SK-N-SH treated with all-trans-retinoic acid at 6 μM for 48 hours (cell line): ENCODE results near the gene ATF6.
"Not testable (repeated sequence)": the region's sequence is repeated elsewhere in the genome, so short reads cannot be mapped to it uniquely, and the experiment has no call there.

ENCODE experiments used
- ATAC-seq: fragments of 200-7000 bp; cut with Tn5 transposase; 3 replicates; pipeline ENCODE4 v1.9.1; 2020; ENCODE audit warnings: mild to moderate bottlenecking, moderate library complexity
- ARNTL ChIP-seq: fragments of 450-650 bp; formaldehyde crosslinking; IDR thresholded peaks from 2 replicates; pipeline ENCODE4 v1.5.0; 2020; ENCODE audit warnings: low read depth, mild to moderate bottlenecking, moderate library complexity, borderline replicate concordance
- BACH2 ChIP-seq: fragments of 250-450 bp; sonication (Bioruptor Pico); IDR thresholded peaks from 2 replicates; pipeline ENCODE4 v1.9.0; 2021; ENCODE audit warnings: mild to moderate bottlenecking, borderline replicate concordance
- GLIS3 ChIP-seq: fragments of 250-450 bp; sonication (Bioruptor Pico); IDR thresholded peaks from 2 replicates; pipeline ENCODE4 v1.5.0; 2020; ENCODE audit warnings: mild to moderate bottlenecking, moderate library complexity
- OSR1 ChIP-seq: fragments of 250-450 bp; sonication (Bioruptor Pico); IDR thresholded peaks from 2 replicates; pipeline ENCODE4 v1.8.0; 2022; ENCODE audit warnings: moderate library complexity, mild to moderate bottlenecking, inconsistent platforms
- PPARA ChIP-seq: fragments of 250-450 bp; sonication (Bioruptor Pico); IDR thresholded peaks from 2 replicates; pipeline ENCODE4 v1.5.0; 2020; ENCODE audit warnings: mild to moderate bottlenecking, borderline replicate concordance
- RARB ChIP-seq: fragments of 250-450 bp; sonication (Bioruptor Pico); IDR thresholded peaks from 2 replicates; pipeline ENCODE4 v1.8.0; 2021; ENCODE audit warnings: mild to moderate bottlenecking, moderate library complexity
- SNAI2 ChIP-seq: fragments of 250-450 bp; sonication (Bioruptor Pico); IDR thresholded peaks from 2 replicates; pipeline ENCODE4 v1.5.0; 2020; ENCODE audit warnings: mild to moderate bottlenecking, moderate library complexity
- TCF4 ChIP-seq: fragments of 250-450 bp; sonication (Bioruptor Pico); IDR thresholded peaks from 2 replicates; pipeline ENCODE4 v1.8.0; 2021; ENCODE audit warnings: mild to moderate bottlenecking, moderate library complexity, borderline replicate concordance
- TOX ChIP-seq: fragments of 250-450 bp; sonication (Bioruptor Pico); IDR thresholded peaks from 2 replicates; pipeline ENCODE4 v1.8.0; 2021; ENCODE audit warnings: mild to moderate bottlenecking, moderate library complexity, borderline replicate concordance
- ZC3H10 ChIP-seq: fragments of 250-450 bp; sonication (Bioruptor Pico); IDR thresholded peaks from 2 replicates; pipeline ENCODE4 v1.5.1; 2021; ENCODE audit warnings: mild to moderate bottlenecking, moderate library complexity
- ZFP3 ChIP-seq: fragments of 250-450 bp; sonication (Bioruptor Pico); IDR thresholded peaks from 2 replicates; pipeline ENCODE4 v1.5.0; 2020; ENCODE audit warnings: mild to moderate bottlenecking, moderate library complexity
- ZNF565 ChIP-seq: fragments of 450-650 bp; formaldehyde crosslinking; conservative IDR thresholded peaks from 2 replicates; pipeline ENCODE4 v1.5.0; 2020; ENCODE audit warnings: low read depth, mild to moderate bottlenecking, moderate library complexity
- ZNF70 ChIP-seq: fragments of 450-650 bp; formaldehyde crosslinking; IDR thresholded peaks from 2 replicates; pipeline ENCODE4 v1.5.0; 2020; ENCODE audit warnings: mild to moderate bottlenecking, moderate library complexity
- ZNF8 ChIP-seq: fragments of 450-650 bp; formaldehyde crosslinking; IDR thresholded peaks from 2 replicates; pipeline ENCODE4 v1.5.0; 2020; ENCODE audit warnings: mild to moderate bottlenecking, moderate library complexity
- TF ChIP-seq, protein P1 (sequence below): fragments of 250-450 bp; sonication (Bioruptor Pico); IDR thresholded peaks from 2 replicates; pipeline ENCODE4 v1.5.1; 2021; ENCODE audit warnings: mild to moderate bottlenecking, moderate library complexity
- TF ChIP-seq, protein P2 (sequence below): fragments of 250-450 bp; sonication (Bioruptor Pico); IDR thresholded peaks from 2 replicates; pipeline ENCODE4 v1.5.0; 2020; ENCODE audit warnings: mild to moderate bottlenecking, moderate library complexity
- TF ChIP-seq, protein P3 (sequence below): fragments of 250-450 bp; sonication (Bioruptor Pico); IDR thresholded peaks from 2 replicates; pipeline ENCODE4 v1.8.0; 2021; ENCODE audit warnings: low read depth, mild to moderate bottlenecking, moderate library complexity, borderline replicate concordance

Gene ATF6

DNA sequence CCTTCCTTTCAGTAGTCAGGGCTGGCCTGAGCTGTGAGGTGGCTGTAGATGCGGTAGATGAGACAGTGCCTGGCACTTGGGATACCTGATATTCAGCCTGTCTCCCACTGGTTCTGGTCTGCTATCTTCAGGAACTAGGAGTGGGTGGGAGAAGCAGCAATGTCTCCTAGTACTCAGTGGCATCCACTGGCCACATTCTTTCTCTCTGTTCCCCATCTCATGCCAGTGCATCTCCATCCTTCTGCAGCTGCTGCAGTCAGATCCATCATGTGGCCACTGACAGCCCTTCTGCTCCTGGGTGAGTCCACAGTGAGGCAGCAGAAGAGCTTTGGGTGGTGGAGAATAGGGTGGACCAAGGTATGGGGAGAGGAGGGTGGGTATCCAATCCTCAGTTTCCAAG is 43.7 kb upstream of the ATF6 start:
- no peak for TF ChIP-seq ZC3H10 (CRISPR knock-in tag)
- TF ChIP-seq ZNF8: no peak
- no peak for TF ChIP-seq BACH2
- TF ChIP-seq ZNF565 (CRISPR knock-in tag): no peak
- no peak for TF ChIP-seq ZFP3 (CRISPR knock-in tag)
- ATAC-seq: no peak

DNA sequence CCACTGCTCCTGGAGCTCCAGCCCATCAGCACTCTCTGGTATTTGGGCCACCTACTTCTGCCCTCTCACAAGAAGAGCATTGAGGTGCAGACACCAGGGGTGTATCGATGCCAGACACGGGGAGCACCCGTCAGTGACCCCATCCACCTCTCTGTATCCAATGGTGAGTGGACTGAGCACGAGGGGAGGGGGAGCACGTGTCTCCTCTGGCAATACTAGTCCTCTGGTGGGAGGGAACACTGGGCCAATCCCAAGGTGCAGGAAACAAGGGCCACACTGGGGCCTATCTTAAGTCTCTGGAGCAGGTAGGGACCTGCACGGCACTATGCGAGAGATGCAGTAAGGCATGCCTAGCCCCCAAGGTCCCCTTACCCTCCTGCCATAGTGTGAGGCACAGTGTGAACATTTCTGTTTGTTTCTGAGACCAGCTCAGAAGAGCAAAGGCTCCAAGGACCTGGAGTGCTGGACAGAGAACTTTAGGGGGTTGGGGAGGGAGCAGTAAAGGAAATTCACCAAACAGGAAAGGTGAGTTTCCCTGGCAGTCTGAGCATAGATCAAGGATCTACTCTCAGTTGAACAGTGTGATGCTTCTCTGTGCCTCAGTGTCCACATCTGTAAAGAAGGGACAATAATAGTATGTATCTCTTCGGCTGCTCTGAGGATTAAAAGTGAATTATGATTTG is 42.5 kb upstream of the ATF6 start:
- ATAC-seq: no peak
- TF ChIP-seq, protein P1, sequence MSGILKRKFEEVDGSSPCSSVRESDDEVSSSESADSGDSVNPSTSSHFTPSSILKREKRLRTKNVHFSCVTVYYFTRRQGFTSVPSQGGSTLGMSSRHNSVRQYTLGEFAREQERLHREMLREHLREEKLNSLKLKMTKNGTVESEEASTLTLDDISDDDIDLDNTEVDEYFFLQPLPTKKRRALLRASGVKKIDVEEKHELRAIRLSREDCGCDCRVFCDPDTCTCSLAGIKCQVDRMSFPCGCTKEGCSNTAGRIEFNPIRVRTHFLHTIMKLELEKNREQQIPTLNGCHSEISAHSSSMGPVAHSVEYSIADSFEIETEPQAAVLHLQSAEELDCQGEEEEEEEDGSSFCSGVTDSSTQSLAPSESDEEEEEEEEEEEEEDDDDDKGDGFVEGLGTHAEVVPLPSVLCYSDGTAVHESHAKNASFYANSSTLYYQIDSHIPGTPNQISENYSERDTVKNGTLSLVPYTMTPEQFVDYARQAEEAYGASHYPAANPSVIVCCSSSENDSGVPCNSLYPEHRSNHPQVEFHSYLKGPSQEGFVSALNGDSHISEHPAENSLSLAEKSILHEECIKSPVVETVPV: no peak
- no peak for TF ChIP-seq ZNF70 (CRISPR knock-in tag)
- TF ChIP-seq, protein P2, sequence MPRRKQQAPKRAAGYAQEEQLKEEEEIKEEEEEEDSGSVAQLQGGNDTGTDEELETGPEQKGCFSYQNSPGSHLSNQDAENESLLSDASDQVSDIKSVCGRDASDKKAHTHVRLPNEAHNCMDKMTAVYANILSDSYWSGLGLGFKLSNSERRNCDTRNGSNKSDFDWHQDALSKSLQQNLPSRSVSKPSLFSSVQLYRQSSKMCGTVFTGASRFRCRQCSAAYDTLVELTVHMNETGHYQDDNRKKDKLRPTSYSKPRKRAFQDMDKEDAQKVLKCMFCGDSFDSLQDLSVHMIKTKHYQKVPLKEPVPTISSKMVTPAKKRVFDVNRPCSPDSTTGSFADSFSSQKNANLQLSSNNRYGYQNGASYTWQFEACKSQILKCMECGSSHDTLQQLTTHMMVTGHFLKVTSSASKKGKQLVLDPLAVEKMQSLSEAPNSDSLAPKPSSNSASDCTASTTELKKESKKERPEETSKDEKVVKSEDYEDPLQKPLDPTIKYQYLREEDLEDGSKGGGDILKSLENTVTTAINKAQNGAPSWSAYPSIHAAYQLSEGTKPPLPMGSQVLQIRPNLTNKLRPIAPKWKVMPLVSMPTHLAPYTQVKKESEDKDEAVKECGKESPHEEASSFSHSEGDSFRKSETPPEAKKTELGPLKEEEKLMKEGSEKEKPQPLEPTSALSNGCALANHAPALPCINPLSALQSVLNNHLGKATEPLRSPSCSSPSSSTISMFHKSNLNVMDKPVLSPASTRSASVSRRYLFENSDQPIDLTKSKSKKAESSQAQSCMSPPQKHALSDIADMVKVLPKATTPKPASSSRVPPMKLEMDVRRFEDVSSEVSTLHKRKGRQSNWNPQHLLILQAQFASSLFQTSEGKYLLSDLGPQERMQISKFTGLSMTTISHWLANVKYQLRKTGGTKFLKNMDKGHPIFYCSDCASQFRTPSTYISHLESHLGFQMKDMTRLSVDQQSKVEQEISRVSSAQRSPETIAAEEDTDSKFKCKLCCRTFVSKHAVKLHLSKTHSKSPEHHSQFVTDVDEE: no peak

DNA sequence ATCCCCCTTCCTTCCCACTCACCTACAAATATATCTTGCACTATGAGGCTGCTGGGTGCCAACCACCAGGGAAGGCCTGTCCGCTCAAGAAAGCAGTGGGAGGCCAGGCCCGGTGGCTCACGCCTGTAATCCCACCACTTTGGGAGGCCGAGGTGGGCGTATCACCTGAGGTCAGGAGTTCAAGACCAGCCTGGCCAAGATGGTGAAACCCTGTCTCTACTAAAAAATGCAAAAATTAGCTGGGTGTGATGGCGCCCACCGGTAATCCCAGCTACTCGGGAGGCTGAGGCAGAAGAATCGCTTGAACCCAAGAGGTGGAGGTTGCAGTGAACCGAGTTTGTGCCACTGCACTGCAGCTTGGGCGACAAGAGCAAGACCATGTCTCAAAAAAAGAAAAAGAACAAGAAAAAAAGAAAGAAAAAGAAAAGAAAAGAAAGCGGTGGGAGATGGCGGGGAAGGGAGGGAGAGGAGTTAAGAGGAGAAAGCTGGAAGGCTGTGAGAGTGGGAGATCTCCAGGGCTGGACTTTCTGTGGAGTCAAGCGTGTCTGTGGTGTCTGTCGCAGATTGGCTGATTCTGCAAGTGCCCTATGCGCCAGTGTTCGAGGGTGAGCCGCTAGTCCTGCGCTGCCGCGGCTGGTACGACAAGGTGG is 40.7 kb upstream of the ATF6 start:
- ATAC-seq: not testable (repeated sequence)

DNA sequence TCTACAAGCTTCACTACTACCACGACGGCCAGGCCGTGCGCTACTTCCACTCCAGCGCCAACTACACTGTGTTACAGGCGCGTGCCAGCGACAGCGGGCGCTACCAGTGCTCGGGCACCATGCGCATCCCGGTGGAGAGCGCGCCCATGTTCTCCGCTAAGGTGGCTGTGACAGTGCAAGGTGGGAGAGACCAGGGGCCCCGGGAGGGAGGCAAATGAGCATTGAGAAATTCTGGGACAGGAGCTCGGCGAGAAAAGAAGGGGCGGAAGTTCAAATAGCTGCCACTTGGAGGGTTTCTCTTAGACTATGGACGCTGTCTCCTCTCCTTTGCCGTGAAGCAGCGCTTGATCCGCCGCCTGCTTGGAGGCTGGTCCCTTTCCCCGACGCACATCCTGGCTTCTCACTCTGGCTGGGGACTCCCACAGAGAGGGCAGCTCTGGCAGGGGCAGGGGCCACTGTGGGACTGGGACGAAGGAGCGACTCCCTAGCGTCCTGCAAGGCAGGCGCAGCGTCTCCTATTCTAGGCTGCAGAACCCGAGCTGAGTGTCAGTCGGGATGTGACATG is 40.1 kb upstream of the ATF6 start:
- ATAC-seq: peak; percentile 67
- TF ChIP-seq RARB (CRISPR knock-in tag): 0 out of 2 replicates have a peak, but pooled peaks have one; percentile 43
- TF ChIP-seq, protein P1: no peak

DNA sequence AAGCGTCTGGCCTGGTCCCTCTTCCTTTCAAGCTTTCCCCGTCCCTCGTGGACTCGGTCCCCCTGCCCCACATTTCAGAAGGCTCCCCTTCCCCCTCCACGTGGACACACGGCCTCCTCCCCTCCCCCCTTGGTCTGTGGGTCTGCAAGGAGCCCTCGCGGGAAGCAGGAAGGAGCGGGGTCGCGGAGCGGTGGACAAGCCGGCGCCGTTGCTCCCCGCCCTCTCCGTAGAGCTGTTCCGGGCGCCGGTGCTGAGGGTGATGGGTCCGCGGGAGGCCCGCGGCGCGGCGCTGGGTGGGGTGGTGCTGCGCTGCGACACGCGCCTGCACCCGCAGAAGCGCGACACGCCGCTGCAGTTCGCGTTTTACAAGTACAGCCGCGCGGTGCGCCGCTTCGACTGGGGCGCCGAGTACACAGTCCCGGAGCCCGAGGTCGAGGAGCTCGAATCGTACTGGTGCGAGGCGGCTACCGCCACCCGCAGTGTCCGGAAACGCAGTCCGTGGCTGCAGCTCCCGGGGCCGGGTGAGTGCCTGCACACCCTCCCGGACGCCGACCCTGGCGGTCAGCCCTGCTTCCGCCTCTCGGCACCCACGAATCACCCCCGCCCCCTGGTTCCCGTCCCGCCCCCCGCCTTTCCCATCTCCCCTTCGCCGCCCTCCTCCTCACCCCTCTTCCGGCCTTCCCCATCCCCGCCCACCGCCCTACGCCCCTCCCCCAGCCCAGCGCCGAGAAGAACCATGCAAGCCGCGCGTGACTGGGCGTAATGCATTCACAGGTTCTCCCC is 39.5 kb upstream of the ATF6 start:
- no peak for TF ChIP-seq BACH2
- TF ChIP-seq SNAI2: no peak
- no peak for TF ChIP-seq ZNF8
- no peak for TF ChIP-seq GLIS3 (CRISPR knock-in tag)
- TF ChIP-seq, protein P3, sequence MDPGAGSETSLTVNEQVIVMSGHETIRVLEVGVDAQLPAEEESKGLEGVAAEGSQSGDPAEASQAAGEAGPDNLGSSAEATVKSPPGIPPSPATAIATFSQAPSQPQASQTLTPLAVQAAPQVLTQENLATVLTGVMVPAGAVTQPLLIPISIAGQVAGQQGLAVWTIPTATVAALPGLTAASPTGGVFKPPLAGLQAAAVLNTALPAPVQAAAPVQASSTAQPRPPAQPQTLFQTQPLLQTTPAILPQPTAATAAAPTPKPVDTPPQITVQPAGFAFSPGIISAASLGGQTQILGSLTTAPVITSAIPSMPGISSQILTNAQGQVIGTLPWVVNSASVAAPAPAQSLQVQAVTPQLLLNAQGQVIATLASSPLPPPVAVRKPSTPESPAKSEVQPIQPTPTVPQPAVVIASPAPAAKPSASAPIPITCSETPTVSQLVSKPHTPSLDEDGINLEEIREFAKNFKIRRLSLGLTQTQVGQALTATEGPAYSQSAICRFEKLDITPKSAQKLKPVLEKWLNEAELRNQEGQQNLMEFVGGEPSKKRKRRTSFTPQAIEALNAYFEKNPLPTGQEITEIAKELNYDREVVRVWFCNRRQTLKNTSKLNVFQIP (CRISPR knock-in tag): no peak
- TF ChIP-seq TOX (CRISPR knock-in tag): no peak
- no peak for TF ChIP-seq TCF4 (CRISPR knock-in tag)
- no peak for TF ChIP-seq PPARA (CRISPR knock-in tag)
- TF ChIP-seq ZNF565 (CRISPR knock-in tag): no peak
- no peak for TF ChIP-seq ZNF70 (CRISPR knock-in tag)
- TF ChIP-seq RARB (CRISPR knock-in tag): no peak
- TF ChIP-seq OSR1: no peak
- no peak for TF ChIP-seq ARNTL (CRISPR knock-in tag)
- ATAC-seq: peak; percentile 78
